ENCODE results near the gene NR5A1.

Gene NR5A1

GRCh38 chr9:124480621-124480981, 26.6 kb downstream of the NR5A1 start:
- DNase-seq (ENCODE audit: low read depth): no peak

GRCh38 chr9:124479947-124480620, 27.1 kb downstream of the NR5A1 start:
- DNase-seq (ENCODE audit: low read depth): no peak

- no peak for DNase-seq (ENCODE audit: low read depth)
These were observed 27.8 kb downstream of the NR5A1 start for GRCh38 chr9:124479371-124479770.

GRCh38 chr9:124478354-124478753, 28.8 kb downstream of the NR5A1 start:
- DNase-seq (ENCODE audit: low read depth): no peak

- DNase-seq (ENCODE audit: low read depth): no peak
These were observed 29.4 kb downstream of the NR5A1 start for GRCh38 chr9:124477648-124478285.

GRCh38 chr9:124477211-124477647, 30.0 kb downstream of the NR5A1 start:
- no peak for DNase-seq (ENCODE audit: low read depth)

GRCh38 chr9:124475868-124476690, 31.1 kb downstream of the NR5A1 start:
- no peak for DNase-seq (ENCODE audit: low read depth)

GRCh38 chr9:124475158-124475867, 31.9 kb downstream of the NR5A1 start:
- DNase-seq (ENCODE audit: low read depth): no peak

GRCh38 chr9:124474151-124474550, 33.0 kb downstream of the NR5A1 start:
- DNase-seq (ENCODE audit: low read depth): no peak

GRCh38 chr9:124473310-124473709, 33.9 kb downstream of the NR5A1 start:
- no peak for DNase-seq (ENCODE audit: low read depth)

- DNase-seq (ENCODE audit: low read depth): no peak
These were observed 34.4 kb downstream of the NR5A1 start for GRCh38 chr9:124472770-124473169.

GRCh38 chr9:124471761-124472160, 35.4 kb downstream of the NR5A1 start:
- no peak for DNase-seq (ENCODE audit: low read depth)

- no peak for DNase-seq (ENCODE audit: low read depth)
These were observed 36.5 kb downstream of the NR5A1 start for GRCh38 chr9:124470726-124471125.

- no peak for DNase-seq (ENCODE audit: low read depth)
These were observed 36.9 kb downstream of the NR5A1 start for GRCh38 chr9:124470306-124470705.

GRCh38 chr9:124469011-124469832, 38.0 kb downstream of the NR5A1 start:
- no peak for DNase-seq (ENCODE audit: low read depth)

- DNase-seq (ENCODE audit: low read depth): no peak
These were observed 39.0 kb downstream of the NR5A1 start for GRCh38 chr9:124468061-124468740.

- no peak for DNase-seq (ENCODE audit: low read depth)
These were observed 39.7 kb downstream of the NR5A1 start for GRCh38 chr9:124467410-124468060.

GRCh38 chr9:124465736-124466135, 41.5 kb downstream of the NR5A1 start:
- no peak for DNase-seq (ENCODE audit: low read depth)

GRCh38 chr9:124462739-124463138, 44.5 kb downstream of the NR5A1 start:
- no peak for DNase-seq (ENCODE audit: low read depth)

GRCh38 chr9:124458441-124458840, 48.8 kb downstream of the NR5A1 start:
- DNase-seq (ENCODE audit: low read depth): no peak
